HG03060 (cell line): ENCODE data around the gene MAMDC4.
"Not testable (repeated sequence)": the region's sequence is repeated elsewhere in the genome, so short reads cannot be mapped to it uniquely, and the experiment has no call there.

Experiments
- ATAC-seq: cut with Tn5 transposase; IDR thresholded peaks from one replicate; pipeline ENCODE4 v1.9.1; 2021; ENCODE audit warnings: low read depth, moderate number of reproducible peaks; ENCODE audit not compliant: unreplicated experiment

MAMDC4 gene

GRCh38 chr9:136851941-136852663 is at the start of gene MAMDC4:
TSS of gene MAMDC4 (plus strand) at chr9:136852346. CDS start at chr9:136852417, 71 bp downstream.
- no peak for ATAC-seq

DNA sequence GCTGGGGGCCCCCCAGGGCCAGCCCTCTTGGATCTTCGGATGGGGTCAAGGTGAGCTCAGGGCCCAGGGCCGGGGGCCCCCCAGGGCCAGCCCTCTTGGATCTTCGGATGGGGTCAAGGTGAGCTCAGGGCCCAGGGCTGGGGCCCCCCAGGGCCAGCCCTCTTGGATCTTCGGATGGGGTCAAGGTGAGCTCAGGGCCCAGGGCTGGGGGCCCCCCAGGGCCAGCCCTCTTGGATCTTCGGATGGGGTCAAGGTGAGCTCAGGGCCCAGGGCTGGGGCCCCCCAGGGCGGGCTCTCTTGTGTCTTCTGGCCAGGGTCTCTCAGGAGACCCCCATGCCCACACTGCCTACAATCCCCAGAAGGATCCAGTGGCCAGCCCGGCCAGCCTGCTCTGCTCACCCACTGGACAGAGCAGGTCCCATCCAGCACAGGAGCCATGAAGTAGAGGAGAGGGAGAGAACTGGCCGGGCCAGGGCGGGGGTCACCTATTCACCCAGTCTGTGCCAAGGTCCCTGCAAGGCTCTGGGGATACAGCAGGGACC is 49.1 kb upstream of the MAMDC4 start:
- ATAC-seq: not testable (repeated sequence)

- ATAC-seq: no peak
These were observed 48.3 kb upstream of the MAMDC4 start for GRCh38 chr9:136803551-136804508.

GRCh38 chr9:136804509-136805206 is 47.5 kb upstream of the MAMDC4 start:
- no peak for ATAC-seq

DNA sequence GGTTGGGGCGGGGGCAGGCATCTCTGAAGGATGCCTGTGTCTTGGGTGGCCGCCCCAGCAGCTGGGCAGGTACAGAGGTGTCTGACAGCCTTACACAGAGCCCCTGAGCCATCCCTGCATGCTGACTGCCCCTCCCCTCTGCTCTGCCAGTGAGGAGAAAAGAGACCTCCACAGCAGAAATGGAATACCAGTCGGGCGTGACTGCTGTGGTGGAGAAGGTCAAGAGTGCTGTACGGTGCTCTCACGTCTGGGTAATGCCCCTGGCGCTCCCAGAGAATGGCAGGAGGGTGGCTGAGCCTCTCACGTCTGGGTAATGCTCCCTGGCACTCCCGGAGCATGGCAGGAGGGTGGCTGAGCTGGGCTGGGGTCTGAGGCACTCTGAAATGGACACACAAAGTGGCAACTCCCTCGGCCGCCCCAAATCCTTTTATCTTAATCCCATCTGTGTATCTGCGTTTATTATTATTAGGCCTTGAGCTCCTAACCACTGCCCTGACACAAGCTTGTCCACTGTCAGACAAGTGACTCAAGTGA is 46.9 kb upstream of the MAMDC4 start:
- ATAC-seq: no peak

- no peak for ATAC-seq
These were observed 46.1 kb upstream of the MAMDC4 start for GRCh38 chr9:136806067-136806466.

DNA sequence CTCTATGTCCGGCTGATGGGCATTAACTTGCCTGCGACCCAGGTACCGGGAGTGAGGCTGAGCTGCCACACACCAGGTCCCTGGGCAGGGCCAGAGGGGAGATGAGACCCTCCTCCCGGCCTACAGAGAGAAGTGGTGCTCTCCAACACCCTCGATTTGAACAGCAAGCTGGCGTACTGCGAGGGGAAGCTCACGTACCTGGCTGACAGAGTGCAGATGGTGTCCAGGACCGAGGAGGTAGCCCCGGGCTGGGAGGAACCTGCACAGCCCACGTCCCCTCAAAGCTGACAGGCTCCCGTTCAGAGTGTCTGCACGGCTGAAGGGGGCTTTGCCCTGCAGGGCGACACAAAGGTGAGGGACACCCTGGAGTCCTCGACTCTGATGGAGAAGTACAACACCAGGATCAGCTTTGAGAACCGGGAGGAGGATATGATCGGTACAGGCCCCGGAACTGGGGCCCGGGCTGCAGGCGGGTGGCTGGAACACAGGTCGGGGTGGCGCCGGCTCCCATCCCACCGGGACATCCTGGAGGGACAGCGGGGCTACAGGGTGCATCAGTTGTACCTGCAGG is 45.4 kb upstream of the MAMDC4 start:
- no peak for ATAC-seq

DNA sequence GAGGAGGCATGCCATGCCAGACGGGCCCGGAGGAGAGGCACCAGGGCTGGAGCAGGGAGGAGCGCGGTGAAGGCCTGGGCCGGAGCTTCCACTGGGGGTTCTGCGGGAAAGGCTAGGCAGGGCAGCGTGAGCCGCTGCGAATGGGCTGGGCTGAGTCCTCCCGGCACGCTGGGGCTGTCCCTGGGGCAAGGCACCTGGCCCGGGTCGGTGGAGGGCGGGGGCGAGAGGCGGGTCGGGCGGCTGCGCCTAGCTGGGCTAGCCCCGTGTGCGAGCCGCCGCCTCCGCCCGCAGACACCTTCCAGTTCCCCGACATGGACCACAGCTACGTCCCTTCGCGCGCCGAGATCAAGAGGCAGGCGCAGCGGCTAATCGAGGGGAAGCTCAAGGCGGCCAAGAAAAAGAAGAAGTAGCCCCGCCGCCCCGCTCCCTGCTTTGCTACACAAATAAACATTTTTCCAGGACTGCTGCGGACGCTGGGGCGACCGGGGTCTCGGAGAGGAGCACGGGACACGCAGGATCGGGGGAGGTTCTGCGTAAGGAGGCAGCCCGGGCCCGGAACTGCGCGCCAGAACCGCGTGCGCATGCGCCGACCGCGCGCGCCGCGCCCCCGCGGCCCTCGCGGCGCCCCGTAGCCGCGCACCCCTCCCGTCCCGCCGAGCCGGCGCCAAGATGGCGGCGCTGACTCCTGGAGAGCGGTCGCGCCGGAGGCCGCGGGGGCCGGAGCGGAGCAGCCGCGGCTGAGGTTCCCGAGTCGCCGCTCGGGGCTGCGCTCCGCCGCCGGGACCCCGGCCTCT is 44.7 kb upstream of the MAMDC4 start, which contains the start of gene RABL6:
Gene RABL6 (plus strand): TSS at position 668 of the 794 bp plus-strand sequence. CDS start 249 bp downstream, outside the sequence.
- ATAC-seq: peak; percentile 37

GRCh38 chr9:136808075-136808805 is 43.9 kb upstream of the MAMDC4 start:
- ATAC-seq: no peak

GRCh38 chr9:136808806-136809158 is 43.4 kb upstream of the MAMDC4 start:
- ATAC-seq: no peak

DNA sequence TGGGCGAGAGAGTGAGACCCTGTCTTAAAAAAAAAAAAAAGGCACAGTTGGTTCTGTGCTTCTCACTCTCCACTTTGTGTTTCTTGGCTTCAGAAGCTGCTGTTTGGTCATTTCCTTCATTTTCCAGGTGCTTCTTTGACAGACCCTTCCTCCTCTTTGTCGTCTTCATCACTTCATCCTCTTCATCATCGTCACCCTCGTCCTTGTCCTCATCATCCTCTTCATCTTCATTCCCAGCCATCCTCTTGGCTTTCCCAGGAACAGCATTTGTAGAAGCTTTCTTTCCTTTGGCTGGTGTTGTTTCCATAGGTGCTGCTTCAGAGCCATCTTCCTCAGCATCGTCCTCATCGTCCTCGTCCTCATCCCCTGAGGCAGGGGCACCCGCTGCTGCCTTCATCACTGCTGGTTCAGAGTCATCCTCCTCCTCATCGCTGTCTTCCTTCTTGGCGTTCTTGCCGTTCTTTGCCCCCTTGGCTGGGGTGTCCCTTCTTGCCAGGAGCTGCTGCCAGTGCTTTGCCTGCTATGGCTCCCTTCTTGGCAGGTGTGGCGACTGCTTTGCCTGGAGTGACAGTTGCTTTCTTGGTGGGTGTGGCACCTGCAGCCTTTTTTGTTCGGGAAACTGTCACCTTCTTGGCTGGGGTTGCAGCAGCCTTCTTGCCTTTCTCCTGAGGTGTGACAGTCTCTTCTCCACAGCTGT is 37.3 kb upstream of the MAMDC4 start:
- no peak for ATAC-seq

- ATAC-seq: no peak
These were observed 36.7 kb upstream of the MAMDC4 start for GRCh38 chr9:136815422-136815782.

DNA sequence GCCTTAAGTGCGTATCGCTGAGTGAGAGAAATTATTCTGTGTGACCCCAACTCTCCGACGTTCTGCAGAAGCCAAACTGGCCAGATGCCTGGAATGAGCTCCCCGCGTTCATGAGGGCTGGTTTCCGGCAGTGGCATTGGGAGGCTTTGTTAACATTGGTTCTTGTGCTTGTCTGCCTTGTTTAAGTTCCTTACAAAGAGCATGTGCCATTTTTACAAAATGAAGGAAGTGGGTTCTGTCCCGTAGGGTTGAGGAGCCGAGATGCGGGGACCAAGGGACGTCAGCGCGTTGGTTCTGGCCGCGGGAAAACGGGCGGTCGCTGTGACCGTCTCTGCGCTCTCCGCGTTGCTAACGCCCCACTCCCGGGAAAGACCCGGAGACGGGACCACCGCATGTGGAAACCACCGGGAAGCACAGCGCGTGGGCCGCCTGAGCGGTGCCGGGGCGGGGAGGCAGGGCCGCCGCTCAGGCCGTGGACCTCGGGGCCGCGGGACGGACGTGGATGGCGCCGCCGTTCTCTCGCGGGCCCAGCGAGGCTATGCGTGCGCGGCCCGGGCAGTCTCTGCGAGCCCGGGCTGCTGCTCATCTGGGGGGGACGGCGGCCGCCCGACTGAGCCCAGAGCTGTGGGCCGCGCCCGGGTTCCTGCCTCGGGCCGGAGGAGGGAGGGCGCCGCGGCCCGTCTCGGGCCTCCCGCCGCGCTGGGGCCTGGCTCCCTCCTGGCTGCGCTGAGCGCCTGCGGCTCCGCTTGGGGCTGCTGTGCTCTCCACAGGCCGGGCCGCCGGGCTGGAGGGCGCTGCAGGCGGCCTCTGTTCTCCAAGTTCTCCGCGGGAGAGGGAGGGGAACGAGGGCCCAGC is 30.9 kb upstream of the MAMDC4 start:
- ATAC-seq: no peak

DNA sequence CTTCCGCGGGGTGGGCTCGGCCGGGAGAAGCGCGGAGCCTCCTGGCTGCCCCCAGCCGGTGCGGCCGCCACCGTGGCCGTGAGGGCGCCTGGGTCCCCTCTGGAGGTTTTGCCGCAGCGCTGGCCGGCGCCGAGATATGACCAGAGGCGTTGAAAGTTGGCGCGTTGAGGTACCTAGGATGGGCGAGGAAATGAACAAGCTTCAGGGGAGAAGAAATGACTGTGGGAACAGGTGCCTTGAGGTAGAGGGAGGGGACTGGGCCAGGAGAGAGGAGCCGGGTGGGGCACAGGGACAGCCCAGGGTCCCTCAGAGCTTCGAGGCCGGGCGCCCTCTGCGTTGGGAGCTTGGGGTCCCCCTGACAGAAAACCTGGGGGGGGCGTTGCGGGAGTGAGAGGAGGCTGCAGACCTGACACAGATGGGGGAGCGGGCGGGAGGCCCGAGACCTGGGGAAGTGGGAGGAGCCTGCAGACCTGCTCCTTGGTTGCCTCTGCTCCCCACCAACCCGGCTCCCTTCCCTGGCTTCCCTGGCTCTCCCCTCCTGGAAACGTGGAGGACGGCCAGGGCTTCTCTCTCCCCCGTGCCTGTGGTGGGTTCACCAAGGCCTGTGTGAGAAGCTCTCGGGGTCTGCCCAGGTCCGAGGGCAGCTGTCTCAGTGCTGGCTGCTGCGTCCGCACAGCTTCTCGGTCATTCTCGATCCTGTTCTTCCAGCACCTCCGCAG is 30.2 kb upstream of the MAMDC4 start:
- no peak for ATAC-seq

DNA sequence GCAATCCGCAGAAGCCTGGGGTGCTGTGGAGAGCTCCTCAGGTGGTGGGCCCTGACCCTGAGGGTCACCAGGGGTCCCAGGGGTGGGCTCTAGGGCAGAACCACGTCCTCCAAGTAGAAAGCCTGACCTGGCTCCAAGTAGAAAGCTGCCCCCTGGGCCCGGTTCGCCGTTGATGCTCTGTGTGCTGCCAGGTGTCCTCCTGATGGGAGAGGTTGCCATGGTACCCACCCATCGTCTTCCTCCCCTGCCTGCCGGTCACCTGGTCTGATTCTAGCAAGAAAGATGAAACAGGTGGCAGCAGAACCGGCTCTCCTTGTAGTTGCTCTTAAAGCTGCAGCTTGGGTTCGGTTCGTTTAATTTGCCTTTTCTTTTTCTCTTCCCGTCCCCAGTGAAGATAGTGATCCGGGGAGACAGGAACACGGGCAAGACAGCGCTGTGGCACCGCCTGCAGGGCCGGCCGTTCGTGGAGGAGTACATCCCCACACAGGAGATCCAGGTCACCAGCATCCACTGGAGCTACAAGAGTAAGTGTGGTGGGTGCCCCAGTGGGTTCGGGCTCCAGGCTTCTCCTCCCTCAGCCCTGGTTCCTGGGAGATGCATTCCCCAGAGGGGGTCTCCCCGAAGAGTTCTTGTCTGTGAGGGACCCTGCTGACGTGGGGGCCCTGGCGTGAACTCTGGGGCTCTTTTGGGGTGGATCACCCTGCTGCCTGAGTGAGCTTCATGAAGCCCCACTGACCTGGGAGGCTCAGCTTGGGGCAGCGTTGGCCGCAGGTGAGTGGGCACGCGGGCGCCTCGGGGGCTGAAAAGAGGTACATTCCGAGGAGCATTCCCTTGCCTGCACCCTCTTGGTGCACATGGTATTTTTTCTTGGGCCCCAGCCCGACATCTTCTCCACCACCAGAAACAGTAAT is 28.8 kb upstream of the MAMDC4 start:
- no peak for ATAC-seq
